Hepatocyte (in vitro differentiated cells): ENCODE results near the gene MTA1.

Experiments used
- CTCF ChIP-seq: fragments of 200-600 bp; sonication (generic); IDR thresholded peaks from 2 replicates; pipeline ENCODE4 v1.5.1; 2016; ENCODE audit warnings: antibody characterized with exemption, mild to moderate bottlenecking; ENCODE audit not compliant: poor library complexity
- EZH2phosphoT487 ChIP-seq: fragments of 200-600 bp; sonication (generic); IDR thresholded peaks from one replicate; pipeline ENCODE4 v1.6.1; 2018; ENCODE audit warnings: antibody characterized with exemption, mild to moderate bottlenecking, low read depth, moderate library complexity; ENCODE audit not compliant: unreplicated experiment, severe bottlenecking

- TF ChIP-seq CTCF (no peak), EZH2phosphoT487 (no peak)
Measured at GRCh38 chr14:105420101-105420973, 710 bp downstream of the MTA1 start.
